Measurements from ENCODE around the gene ANK2. TPM values are rescaled to one million over a fixed set of nuclear protein-coding genes. Genes with fewer than 3 reads are reported as not detected.

ANK2 gene
- total and polyA plus RNA-seq, 2 of the 13 experiments (the other 11 are each of a cell fraction or from before 2014, with no cell fraction given): 2.7 to 15.1 TPM

DNA sequence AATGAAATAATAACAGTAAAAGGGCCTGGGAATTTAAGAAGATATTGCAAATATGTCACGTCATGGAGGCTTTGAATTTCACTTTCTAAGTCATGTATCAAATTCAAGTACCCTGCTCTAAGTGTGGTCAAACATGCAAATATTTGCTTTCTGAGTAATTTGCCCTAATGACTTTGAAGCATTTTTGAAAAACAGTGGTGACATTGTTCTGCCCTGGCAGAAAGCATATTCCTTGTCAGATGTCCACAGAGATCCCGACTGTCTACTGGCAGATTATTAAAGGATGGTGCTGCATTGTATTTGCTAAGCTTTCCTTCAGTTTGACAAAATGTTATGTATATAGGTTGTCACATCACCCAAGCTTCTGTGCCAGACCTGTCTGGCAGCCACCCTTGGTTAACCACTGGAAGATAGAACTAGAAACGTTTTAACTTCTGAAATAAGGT is 92.5 kb downstream of the ANK2 start (continued):
- TF ChIP-seq ZNF432 (CRISPR knock-in tag; IDR thresholded peaks at IDR 0.05; ENCODE audit: borderline replicate concordance) (no peak), MYC (CRISPR knock-in tag; IDR thresholded peaks at IDR 0.05; ENCODE audit: borderline replicate concordance) (no peak), GZF1 (CRISPR knock-in tag; IDR thresholded peaks at IDR 0.05) (no peak), ZNF563 (CRISPR knock-in tag; IDR thresholded peaks at IDR 0.05) (no peak), SCMH1 (CRISPR knock-in tag; IDR thresholded peaks at IDR 0.05; ENCODE audit: borderline replicate concordance) (no peak), MIER3 (CRISPR knock-in tag; IDR thresholded peaks at IDR 0.05; ENCODE audit: borderline replicate concordance) (peak; percentile 70; the same call in 1 of the 2 replicates), ZNF607 (CRISPR knock-in tag; IDR thresholded peaks at IDR 0.05; ENCODE audit: borderline replicate concordance) (no peak), ZNF766 (CRISPR knock-in tag; IDR thresholded peaks at IDR 0.05; ENCODE audit: borderline replicate concordance) (no peak), CAMTA2 (CRISPR knock-in tag; IDR thresholded peaks at IDR 0.05; ENCODE audit: borderline replicate concordance) (no peak), MXD4 (CRISPR knock-in tag; IDR thresholded peaks at IDR 0.05) (0 out of 2 replicates have a peak, but pooled peaks have one; percentile 28), TOPORS (CRISPR knock-in tag; IDR thresholded peaks at IDR 0.05) (no peak), ZNF501 (CRISPR knock-in tag; IDR thresholded peaks at IDR 0.05) (no peak), SIX1 (CRISPR knock-in tag; IDR thresholded peaks at IDR 0.05; ENCODE audit: borderline replicate concordance) (peak; percentile 88; the same call in 1 of the 2 replicates), ARNT2 (CRISPR knock-in tag; IDR thresholded peaks at IDR 0.05; ENCODE audit: low read depth) (0 out of 2 replicates have a peak, but pooled peaks have one; percentile 19), ZNF703 (CRISPR knock-in tag; IDR thresholded peaks at IDR 0.05; ENCODE audit: borderline replicate concordance) (peak; percentile 74; the same call in 1 of the 2 replicates), FOXA3 (CRISPR knock-in tag; IDR thresholded peaks at IDR 0.05) (peak; percentile 95), ZNF549 (CRISPR knock-in tag; IDR thresholded peaks at IDR 0.05) (no peak), ZBTB8A (CRISPR knock-in tag; IDR thresholded peaks at IDR 0.05; ENCODE audit: borderline replicate concordance, low read depth) (no peak), TARDBP (CRISPR knock-in tag; IDR thresholded peaks at IDR 0.05) (peak; percentile 46; the same call in 1 of the 2 replicates), NCOR1 (IDR thresholded peaks at IDR 0.05; ENCODE audit: borderline replicate concordance, low read length) (peak; percentile 90; the same call in 1 of the 2 replicates), POGZ (CRISPR knock-in tag; IDR thresholded peaks at IDR 0.05) (no peak), NR2F6 (IDR thresholded peaks at IDR 0.05) (peak; percentile 78), NR2F6 (CRISPR knock-in tag; IDR thresholded peaks at IDR 0.05) (peak; percentile 84), JUND (CRISPR knock-in tag; IDR thresholded peaks at IDR 0.05) (peak; percentile 62; the same call in 1 of the 2 replicates)
- TF ChIP-seq, protein P1, sequence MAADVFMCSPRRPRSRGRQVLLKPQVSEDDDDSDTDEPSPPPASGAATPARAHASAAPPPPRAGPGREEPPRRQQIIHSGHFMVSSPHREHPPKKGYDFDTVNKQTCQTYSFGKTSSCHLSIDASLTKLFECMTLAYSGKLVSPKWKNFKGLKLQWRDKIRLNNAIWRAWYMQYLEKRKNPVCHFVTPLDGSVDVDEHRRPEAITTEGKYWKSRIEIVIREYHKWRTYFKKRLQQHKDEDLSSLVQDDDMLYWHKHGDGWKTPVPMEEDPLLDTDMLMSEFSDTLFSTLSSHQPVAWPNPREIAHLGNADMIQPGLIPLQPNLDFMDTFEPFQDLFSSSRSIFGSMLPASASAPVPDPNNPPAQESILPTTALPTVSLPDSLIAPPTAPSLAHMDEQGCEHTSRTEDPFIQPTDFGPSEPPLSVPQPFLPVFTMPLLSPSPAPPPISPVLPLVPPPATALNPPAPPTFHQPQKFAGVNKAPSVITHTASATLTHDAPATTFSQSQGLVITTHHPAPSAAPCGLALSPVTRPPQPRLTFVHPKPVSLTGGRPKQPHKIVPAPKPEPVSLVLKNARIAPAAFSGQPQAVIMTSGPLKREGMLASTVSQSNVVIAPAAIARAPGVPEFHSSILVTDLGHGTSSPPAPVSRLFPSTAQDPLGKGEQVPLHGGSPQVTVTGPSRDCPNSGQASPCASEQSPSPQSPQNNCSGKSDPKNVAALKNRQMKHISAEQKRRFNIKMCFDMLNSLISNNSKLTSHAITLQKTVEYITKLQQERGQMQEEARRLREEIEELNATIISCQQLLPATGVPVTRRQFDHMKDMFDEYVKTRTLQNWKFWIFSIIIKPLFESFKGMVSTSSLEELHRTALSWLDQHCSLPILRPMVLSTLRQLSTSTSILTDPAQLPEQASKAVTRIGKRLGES (CRISPR knock-in tag; IDR thresholded peaks at IDR 0.05; ENCODE audit: borderline replicate concordance): no peak
- TF ChIP-seq, protein P2, sequence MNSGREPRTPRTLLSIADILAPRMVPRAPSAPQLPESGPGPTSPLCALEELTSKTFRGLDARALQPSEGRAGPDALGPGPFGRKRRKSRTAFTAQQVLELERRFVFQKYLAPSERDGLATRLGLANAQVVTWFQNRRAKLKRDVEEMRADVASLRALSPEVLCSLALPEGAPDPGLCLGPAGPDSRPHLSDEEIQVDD (CRISPR knock-in tag; IDR thresholded peaks at IDR 0.05; ENCODE audit: borderline replicate concordance): no peak
- TF ChIP-seq, protein P3, sequence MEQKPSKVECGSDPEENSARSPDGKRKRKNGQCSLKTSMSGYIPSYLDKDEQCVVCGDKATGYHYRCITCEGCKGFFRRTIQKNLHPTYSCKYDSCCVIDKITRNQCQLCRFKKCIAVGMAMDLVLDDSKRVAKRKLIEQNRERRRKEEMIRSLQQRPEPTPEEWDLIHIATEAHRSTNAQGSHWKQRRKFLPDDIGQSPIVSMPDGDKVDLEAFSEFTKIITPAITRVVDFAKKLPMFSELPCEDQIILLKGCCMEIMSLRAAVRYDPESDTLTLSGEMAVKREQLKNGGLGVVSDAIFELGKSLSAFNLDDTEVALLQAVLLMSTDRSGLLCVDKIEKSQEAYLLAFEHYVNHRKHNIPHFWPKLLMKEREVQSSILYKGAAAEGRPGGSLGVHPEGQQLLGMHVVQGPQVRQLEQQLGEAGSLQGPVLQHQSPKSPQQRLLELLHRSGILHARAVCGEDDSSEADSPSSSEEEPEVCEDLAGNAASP (CRISPR knock-in tag; IDR thresholded peaks at IDR 0.05; ENCODE audit: borderline replicate concordance): 0 out of 2 replicates have a peak, but pooled peaks have one; percentile 50
- TF ChIP-seq, protein P4, sequence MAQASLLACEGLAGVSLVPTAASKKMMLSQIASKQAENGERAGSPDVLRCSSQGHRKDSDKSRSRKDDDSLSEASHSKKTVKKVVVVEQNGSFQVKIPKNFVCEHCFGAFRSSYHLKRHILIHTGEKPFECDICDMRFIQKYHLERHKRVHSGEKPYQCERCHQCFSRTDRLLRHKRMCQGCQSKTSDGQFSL (CRISPR knock-in tag; IDR thresholded peaks at IDR 0.05): no peak
